Breast epithelium (tissue), 3 donors: Measurements from ENCODE around the gene ZFTA.

Experiments
- CTCF ChIP-seq, 3 donors: fragments of 450-650 bp; IDR thresholded peaks; one replicate each; pipeline ENCODE4 v1.5.1; 2016 to 2017; ENCODE audit warnings: antibody characterized with exemption in 3 of 3, mild to moderate bottlenecking in 3 of 3, moderate library complexity in 3 of 3
- POLR2AphosphoS5 ChIP-seq, 3 donors: sonication (generic); formaldehyde crosslinking; IDR thresholded peaks; one replicate each; pipeline ENCODE4 v1.6.1; 2017; ENCODE audit warnings: antibody characterized with exemption in 3 of 3

GRCh38 chr11:63720611-63721010 lies 48.0 kb downstream of the ZFTA start:
- no peak for TF ChIP-seq CTCF (IDR thresholded peaks at IDR 0.05)
- TF ChIP-seq POLR2AphosphoS5 (IDR thresholded peaks at IDR 0.05): no peak
